Stomach (tissue), 4 donors: ENCODE results near the gene DAB1.

Experiments
- POLR2A ChIP-seq, 4 donors: fragments of 450-650 bp; IDR thresholded peaks; one replicate each; pipeline ENCODE4 v1.6.1; 2016; ENCODE audit warnings: antibody characterized with exemption in 4 of 4, control low read depth in 2 of 4, mild to moderate bottlenecking in 1 of 4, moderate library complexity in 1 of 4
- POLR2AphosphoS5 ChIP-seq, 3 donors: sonication (generic); formaldehyde crosslinking; IDR thresholded peaks; one replicate each; pipeline ENCODE4 v1.6.1; 2016; ENCODE audit warnings: antibody characterized with exemption in 3 of 3

- TF ChIP-seq POLR2AphosphoS5 (IDR thresholded peaks at IDR 0.05): no peak
- no peak for TF ChIP-seq POLR2A (IDR thresholded peaks at IDR 0.05)
These were observed 45.0 kb upstream of the DAB1 start for GRCh38 chr1:57468641-57469523.
